Stimulated activated CD4-positive, alpha-beta T cell treated with anti-CD3 and anti-CD28 coated beads, Interleukin-2, amount 100 ng/mL, for 48 hours (primary cell): ENCODE measurements around the gene SIPA1L3.

Experiments
- DNase-seq, 2 donors: peaks; one replicate each; pipeline ENCODE4 v3.0.0-alpha.2; 2020

Gene SIPA1L3

DNA sequence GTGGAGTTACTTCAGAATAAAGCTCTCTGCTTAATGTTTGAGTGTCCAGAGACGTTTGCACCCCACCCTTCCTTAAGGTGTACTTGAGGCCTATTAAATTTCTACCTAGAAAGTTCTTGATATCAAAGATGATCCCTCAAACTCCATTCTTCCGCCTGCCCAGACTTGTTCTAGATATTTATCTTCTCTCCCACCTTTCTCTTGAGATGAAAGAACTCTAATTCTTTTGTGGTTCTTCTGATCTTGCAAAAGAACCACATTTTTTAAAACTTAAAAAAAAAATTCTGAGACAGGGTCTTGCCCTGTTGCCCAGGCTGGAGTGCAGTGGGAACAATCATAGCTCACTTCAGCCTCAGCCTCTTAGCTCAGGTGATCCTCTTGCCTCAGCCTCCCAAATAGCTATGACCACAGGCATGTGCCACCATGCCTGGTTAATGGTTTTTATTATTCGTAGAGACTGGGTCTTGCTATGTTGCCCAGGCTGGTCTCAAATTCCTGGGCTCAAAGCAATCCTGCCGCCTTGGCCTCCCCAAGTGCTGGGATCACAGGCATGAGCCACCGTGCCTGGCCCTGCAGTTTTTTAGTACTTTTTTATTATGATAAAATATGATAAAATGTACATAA is 94.3 kb downstream of the SIPA1L3 start:
- no peak for DNase-seq

DNA sequence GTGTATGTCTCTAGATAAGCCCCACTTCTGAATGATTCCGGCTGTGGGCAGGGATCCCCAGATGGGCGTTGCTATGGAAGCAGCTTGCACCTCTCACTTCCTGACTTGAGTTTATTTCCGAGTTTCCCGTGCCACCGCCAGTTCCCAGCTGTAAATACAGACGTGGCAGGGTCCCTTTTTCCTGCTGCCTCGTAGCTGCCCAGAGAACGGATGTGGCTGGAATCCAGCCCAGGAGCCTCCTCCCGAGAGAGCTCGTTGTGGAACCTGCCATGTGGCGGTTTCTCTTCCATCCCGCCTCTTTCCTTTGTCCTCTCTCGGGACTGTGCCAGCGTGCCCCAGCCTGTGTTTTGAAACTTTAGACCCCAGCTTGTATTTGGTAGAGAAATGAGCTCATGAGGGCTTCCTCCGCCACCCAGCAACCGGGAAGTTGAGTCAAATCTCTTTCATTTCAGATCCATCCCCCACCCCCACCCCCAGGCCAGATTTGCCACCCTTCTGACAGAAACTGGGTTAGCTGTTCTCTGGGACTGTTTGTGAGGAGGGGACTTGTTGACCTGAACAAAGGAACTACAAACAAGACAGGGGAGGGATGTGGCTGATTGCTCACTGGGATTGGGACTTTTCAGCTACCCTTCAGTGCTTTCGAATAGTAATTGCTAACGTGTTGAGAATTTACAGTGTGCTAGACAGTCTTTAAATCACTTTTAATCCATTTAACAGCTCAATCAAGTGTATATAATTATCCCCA is 96.6 kb downstream of the SIPA1L3 start:
- peak; percentile 11 to 33 for DNase-seq

DNA sequence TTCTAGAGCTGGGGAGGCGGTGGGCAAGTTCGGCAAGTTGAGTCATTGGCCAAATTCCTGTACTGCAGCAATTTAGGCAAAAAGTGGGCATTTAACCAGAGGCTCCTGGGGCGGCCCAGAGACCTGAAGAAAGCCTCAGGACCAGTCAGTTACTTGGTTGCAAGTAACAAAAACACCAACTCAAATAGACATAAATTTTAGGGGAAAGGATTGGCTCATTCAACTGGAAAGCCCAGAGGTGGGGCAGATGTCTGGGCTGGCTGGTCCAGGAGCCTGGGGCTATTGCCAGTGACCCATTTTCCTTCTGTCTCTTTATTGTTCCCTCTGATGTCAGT is 97.1 kb downstream of the SIPA1L3 start:
- no peak for DNase-seq

GRCh38 chr19:38004521-38005223 is 97.7 kb downstream of the SIPA1L3 start:
- DNase-seq, result no peak

GRCh38 chr19:38005224-38005614 is 98.2 kb downstream of the SIPA1L3 start:
- DNase-seq, result no peak

- no peak for DNase-seq
These were observed 99.5 kb downstream of the SIPA1L3 start for GRCh38 chr19:38006361-38007045.

GRCh38 chr19:38009650-38010242 is 102.7 kb downstream of the SIPA1L3 start:
- no peak for DNase-seq

DNA sequence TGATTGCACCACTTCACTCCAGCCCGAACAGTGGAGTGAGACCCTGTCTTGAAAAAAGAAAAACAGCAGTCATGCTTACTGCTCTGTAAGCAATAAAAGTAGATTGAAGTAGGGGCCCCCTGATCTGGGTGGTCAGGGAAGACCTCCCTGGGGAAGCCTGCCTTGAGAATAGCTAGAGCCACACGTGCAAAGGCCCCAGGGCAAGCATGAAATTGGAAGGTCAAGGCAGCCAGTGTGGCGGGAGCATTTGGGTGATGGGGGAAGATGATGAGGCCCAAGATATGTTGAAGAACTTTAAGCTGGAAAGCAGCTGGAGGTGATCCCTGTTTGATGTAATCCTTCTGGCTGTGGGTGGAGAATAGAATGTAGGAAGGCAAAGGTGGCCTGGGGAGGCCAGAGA is 104.4 kb downstream of the SIPA1L3 start:
- DNase-seq, result no peak

GRCh38 chr19:38012290-38012689 is 105.3 kb downstream of the SIPA1L3 start:
- no peak for DNase-seq

DNA sequence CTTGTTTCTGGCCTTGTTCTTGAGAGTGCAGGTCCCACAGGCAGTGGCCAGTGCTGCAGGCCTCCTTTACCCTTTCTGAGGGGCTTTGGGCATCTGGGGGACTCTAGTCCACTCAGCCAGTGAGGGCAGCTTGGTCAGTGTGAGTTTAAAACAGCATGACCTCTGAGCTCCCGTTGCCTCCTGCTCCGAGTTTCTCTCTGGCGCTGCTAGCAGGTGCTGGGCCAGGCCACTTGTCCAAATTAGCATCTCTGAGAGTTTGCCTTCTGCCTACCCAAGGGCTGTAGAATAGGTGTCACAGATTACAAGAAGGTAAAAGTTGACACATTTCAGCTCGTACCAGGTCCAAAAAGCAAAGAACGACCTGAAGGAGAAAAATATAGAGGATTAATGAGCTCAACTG is 105.9 kb downstream of the SIPA1L3 start:
- no peak for DNase-seq

- no peak for DNase-seq
These were observed 107.0 kb downstream of the SIPA1L3 start for GRCh38 chr19:38013913-38014580.

- DNase-seq, result no peak
These were observed 108.2 kb downstream of the SIPA1L3 start for GRCh38 chr19:38015216-38015615.

DNA sequence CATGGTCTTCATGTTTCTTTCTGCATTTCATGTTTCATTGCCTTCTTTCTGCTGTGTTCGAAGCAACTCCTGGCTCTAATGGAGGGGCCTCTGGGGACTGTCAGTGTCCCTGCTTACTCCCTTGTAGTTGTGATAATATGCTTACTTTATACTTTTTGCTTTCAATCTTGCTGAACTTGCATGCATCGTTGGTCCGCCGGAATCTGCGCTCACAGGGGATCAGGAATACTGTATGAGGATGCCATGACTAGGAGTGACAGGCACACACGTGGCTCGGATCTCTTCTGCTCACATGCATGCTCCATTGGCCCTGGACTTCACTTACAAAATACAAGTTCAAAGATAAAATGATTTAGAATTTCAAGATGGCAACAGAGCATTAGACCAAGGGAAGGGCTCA is 108.8 kb downstream of the SIPA1L3 start:
- no peak for DNase-seq

DNA sequence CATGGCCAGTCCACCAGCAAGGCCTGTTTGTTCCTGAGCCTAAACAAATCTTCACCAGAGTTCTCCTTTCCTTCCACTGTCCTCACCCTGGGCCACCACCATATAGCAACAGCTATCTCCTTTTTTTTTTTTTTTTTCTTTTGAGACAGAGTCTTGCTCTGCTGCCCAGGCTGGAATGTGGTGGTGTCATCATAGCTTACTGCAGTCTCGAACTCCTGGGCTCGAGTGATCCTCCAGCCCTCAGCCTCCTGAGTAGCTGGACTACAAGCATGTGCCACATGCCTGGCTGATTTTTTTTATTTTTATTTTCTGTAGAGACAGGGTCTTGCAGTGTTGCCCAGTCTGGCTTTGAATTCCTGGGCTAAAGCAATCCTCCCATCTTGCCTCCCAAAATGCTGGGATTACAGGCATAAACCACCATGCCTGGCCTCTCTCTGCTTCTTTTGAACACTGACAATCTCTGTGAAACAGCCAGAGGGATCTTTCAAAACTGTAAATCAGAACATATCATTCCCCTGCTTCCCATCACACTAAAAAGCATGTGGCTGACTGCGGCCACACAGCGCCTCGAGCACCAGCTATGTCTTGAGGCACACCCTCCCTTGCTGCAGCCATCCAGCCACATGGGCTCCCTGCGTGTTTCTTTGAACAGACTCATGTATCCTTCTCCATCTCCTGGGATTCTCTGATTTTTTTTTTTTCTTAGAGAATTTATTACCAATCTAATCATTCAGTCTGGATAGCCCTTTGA is 110.6 kb downstream of the SIPA1L3 start:
- no peak for DNase-seq

- DNase-seq, result no peak
These were observed 111.8 kb downstream of the SIPA1L3 start for GRCh38 chr19:38018694-38019395.

- DNase-seq, result no peak
These were observed 112.4 kb downstream of the SIPA1L3 start for GRCh38 chr19:38019396-38019724.

DNA sequence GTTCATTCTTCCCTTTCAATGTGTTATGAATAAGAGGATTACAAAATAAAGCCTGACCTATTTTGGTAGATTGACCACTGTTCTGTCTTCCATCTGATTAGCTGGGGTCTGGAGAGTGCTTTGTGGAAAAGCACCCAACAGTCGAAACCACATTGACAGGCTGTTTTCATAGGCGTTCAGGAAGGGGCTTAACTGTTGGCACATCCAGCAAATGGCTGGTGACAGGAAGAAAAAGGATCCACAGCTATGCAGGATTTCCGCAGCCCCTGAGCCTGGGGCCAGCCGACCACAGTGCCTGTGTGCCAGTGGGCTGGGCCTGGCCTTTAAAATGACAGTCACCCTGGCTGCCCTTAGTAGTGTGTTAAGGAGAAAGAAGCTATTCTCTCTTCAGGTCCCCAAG is 113.3 kb downstream of the SIPA1L3 start:
- DNase-seq, result no peak

GRCh38 chr19:38021352-38021751 is 114.3 kb downstream of the SIPA1L3 start:
- no peak for DNase-seq

- no peak for DNase-seq
These were observed 116.0 kb downstream of the SIPA1L3 start for GRCh38 chr19:38022791-38023670.
